Renal pelvis (tissue), 4 donors: Measurements from ENCODE around the gene TAS1R2. TPM values are rescaled to one million over a fixed set of nuclear protein-coding genes. Genes with fewer than 3 reads are reported as not detected.
"Not testable (repeated sequence)": the region's sequence is repeated elsewhere in the genome, so short reads cannot be mapped to it uniquely, and the experiment has no call there.

ENCODE experiments used
- DNase-seq: peaks from one replicate; pipeline ENCODE4 v3.0.0-alpha.2; 2013
- polyA plus RNA-seq, 3 donors: library from polyadenylated mRNA; unstranded; fragments of 120-200 nt; gene quantifications; one replicate each; pipeline ENCODE4 v1.2.1, GENCODE V29; 2013; ENCODE audit not compliant: insufficient read length in 3 of 3

TAS1R2 gene
- polyA plus RNA-seq, 3 donors, result not detected

GRCh38 chr1:18884419-18884717 lies 24.9 kb upstream of the TAS1R2 start:
- DNase-seq, result no peak

DNA sequence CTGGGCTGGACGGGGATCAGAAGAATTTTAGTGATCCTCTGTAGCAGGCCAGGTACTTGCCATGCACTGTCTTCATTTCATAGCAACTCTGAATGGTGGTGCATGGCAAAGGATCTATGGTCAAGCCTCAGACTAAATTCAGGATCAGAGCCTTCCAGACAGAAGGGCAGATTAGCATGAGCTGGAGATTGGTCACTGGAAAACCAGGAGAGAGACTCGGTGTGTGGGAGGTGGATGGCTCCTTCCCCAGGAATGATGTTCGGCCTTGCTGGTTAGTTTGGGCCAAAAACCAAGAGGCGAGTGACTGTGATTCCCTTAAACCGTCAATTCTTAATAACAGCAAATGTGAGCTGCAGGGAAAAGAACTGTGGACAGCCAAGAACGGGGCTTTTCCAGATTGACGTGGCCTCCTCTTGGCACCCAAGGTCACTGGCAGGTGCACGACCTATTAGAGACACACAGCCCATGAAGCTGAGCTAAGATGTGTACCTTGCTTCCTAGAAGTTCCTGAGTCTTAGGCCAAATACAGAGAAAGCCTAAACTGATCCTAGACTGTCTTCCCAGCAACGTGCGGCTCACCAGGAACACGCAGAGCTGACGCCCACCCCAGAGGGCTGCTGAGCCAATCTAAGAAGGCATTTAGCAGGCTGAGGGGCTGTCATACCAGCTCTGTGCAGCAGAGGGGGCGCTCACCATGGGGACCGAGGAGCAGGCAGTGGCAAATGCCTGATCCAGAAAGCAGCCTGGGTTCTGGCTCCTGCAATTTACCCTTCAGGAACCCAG lies 24.4 kb upstream of the TAS1R2 start:
- peak; percentile 40 for DNase-seq

- DNase-seq, result no peak
These were observed 23.6 kb upstream of the TAS1R2 start for GRCh38 chr1:18883079-18883478.

GRCh38 chr1:18882486-18882885 lies 23.0 kb upstream of the TAS1R2 start:
- no peak for DNase-seq

DNA sequence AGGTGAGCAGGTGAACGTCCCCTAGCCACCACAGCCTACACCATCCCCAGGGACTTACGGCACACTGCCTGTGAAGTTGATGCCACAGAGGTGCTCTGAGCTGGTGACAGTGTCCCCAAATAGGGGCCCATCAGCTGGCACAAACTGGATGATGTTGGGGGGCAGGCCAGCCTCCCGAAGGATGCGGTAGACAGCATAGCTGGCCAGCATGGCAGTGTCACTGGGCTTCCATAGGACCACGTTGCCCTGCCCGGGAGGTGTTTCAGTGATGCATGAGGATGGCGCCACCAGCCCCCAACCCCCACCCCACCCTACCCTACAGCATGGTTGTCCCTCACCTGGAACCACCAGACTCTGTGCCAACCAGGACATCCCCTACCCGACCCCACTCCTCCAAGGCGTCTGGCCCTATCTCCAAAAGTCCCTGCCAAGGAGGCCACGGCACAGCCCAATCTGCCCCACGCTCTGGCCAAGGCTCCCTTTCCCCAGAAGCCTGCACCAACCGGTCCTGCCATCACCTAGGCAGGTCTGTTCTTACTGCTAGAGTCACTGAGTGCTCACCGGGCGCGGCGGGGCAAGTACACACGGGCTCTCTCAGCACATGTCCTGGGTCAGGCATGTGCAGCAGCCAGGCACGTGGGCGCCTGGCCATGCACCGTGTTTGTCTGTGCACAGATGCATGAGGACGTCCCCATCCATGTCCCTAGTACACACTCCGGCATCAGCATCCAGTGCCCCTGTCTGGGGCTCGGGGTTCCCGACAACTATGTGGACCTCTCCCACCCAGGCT lies 22.4 kb upstream of the TAS1R2 start:
- no peak for DNase-seq

DNA sequence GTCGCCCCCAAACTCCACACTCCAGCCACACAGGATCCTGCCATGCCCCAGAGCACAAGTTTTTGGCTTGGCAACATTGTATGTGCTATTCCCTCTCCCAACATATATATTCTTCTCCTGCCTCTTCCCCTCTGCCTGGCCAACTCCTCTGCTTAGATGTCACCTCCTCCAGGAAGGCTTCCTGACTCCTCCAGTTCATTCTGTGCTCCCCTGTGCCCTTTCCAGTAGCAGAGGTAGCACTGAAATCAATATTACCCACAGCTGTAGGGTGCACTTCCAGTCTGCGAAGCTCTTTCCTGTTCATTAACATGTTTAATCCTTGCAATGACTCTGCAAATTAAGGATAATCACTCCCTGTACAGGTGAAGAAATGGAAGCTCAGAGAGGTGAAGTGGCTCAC lies 21.7 kb upstream of the TAS1R2 start:
- DNase-seq, result no peak

DNA sequence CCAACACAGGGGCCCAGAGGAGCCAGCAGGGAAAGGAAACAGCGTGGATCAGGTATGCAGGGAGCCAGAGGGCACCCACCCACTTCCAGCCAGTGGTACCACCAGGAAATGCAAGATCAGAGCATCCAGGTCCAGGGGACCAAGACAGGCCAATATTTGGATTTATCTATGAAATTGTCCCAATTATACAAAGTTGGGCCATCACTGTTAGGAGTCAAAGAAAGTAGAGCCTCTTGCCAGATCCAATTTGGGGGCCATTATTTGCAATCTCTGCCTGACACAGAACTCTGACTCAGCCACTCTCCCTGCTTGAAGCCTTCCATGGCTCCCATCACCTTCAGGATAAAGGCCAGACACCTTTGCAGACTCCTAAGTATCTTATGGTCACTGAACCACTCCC lies 21.1 kb upstream of the TAS1R2 start:
- DNase-seq, result no peak

GRCh38 chr1:18879791-18880309 lies 20.4 kb upstream of the TAS1R2 start:
- DNase-seq, result peak; percentile 56

GRCh38 chr1:18879215-18879790 lies 19.8 kb upstream of the TAS1R2 start:
- no peak for DNase-seq

- DNase-seq, result no peak
These were observed 19.2 kb upstream of the TAS1R2 start for GRCh38 chr1:18878538-18879214.

GRCh38 chr1:18877282-18877681 lies 17.8 kb upstream of the TAS1R2 start:
- no peak for DNase-seq

GRCh38 chr1:18876210-18876609 lies 16.8 kb upstream of the TAS1R2 start:
- no peak for DNase-seq

DNA sequence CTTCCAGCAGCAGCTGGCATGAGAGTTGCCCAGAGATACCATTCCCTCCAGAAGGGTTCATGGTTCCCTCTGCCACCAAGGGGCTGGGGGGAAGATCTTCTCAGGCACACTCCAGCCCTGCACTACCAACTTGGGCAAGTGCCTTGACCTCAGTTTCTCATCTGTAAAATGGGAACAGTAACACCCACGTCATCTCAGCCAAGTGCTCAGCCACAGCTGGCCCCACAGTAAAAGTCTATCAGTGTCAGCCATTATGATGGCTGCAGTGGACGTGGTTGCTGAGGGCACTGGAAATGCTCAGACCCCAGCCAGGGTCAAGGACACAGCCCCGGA lies 16.3 kb upstream of the TAS1R2 start:
- DNase-seq, result no peak

DNA sequence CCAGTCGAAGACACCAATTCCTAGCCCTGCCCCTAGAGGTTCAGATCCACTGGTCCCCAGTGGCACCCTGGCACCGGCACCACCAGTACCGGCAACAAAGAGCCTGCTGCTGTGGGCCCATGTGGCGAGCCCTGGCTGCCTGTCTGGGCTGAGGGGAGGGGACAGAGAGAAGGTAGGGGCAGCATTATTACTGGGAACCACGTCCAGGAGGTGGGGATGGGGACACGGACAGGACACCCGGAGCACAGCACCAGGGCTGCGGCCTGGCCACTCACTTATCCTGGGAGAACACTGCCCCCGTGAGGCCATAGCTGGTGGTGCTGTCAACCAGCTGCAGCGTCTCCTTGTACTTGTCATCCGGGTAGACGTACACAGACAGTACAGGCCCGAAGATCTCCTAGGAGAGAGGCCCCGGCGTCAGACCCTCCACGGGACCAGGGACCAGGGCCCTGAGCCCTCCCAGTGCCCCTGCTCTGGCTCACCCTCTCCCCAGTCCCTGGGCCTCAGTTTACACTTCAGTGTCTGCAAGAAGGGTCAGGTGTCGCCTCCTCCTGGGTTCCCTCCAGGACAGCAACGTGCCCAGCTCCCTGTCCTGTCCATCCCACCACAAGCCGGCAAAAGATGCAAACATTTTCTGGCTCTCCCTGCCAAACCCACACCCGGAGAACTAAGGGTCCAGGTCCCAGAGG lies 15.8 kb upstream of the TAS1R2 start:
- peak; percentile 81 for DNase-seq

DNA sequence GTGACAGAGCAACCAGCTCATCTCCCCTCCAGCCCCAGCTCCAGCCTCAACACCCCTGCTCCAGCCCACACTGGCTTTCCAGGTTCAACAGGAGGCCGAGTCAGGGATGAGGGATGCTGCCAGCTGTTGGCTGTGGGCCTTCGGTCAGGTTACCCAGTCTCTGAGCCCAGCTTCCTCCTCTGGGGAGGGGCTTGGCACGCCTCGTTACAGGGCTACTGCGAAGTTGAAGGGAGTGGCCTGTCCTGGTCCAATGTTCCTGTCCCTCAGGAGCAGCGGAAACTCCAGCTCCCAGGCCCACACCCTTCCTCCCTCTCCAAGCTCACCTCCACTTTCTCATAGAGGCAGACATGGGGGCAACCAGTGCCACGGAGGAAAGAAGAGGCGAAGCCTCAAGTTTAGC lies 15.1 kb upstream of the TAS1R2 start:
- no peak for DNase-seq

GRCh38 chr1:18874036-18874435 lies 14.6 kb upstream of the TAS1R2 start:
- DNase-seq, result no peak

GRCh38 chr1:18872071-18872611 lies 12.7 kb upstream of the TAS1R2 start:
- no peak for DNase-seq

- no peak for DNase-seq
These were observed 12.1 kb upstream of the TAS1R2 start for GRCh38 chr1:18871401-18872070.

DNA sequence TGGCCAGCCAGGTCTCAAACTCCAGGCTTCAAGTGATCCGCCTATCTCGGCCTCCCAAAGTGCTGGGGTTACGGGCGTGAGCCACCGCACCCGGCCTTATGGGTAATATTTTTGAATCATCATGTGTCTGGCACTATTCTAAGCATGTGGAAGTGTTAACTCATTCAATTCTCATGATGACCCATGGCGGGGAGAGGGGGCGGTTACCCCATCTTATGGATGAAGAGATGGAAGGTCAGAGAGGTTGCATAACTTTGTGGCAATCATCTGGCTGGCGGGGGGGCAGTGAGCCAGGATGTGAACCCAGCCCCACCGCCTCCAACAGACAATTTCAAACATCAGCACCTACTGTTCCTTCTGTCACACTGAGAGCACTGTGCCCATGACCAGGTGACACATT lies 11.5 kb upstream of the TAS1R2 start:
- no peak for DNase-seq

DNA sequence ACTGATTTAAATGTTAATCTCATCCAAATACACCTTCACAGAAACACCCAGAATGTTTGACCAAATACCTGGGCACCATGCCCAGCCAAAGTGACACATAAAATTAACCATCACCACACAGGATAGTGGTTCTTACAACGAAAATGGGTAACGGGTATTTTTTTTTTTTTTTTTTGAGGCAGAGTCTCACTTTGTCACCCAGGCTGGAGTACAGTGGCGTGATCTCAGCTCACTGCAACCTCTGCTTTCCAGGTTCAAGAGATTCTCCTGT lies 11.1 kb upstream of the TAS1R2 start:
- DNase-seq, result not testable (repeated sequence)

- no peak for DNase-seq
These were observed 10.6 kb upstream of the TAS1R2 start for GRCh38 chr1:18869847-18870594.
